ENCODE data around the gene REX1BD.

Gene REX1BD

DNA sequence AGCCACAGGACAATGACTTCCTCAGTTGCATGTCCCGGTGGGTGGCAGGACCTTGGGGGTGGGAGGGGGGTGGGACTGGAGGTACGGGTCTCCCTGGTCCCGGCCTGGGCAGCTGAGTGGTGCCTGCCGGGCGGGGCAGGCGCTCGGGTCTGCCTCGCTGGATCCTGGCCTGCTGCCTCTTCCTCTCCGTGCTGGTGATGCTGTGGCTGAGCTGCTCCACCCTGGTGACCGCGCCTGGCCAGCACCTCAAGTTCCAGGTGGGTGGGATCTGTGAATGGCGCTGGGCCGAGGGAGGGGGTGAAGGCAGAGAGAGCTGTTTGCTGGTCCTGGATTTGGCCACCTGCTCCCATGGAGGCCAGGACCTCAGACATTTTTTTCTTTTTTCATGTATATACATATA lies 29.6 kb downstream of the REX1BD start:
- FAIRE-seq: no peak

DNA sequence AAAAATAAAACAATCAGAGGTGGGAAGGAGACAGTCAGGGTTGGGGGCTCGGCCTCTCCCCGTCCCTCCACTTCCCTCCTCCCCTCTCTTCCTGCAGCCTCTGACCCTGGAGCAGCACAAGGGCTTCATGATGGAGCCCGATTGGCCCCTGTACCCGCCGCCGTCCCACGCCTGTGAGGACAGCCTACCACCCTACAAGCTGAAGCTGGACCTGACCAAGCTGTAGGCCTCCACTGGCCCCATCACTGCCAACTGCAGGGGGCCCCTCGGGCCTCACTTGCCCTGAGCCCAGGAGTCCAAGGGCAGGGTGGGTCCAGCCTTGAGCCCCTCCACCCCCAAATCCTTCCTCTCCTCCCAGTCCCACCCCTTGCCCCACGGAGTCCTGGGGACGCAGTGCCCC lies 31.7 kb downstream of the REX1BD start:
- no peak for FAIRE-seq

DNA sequence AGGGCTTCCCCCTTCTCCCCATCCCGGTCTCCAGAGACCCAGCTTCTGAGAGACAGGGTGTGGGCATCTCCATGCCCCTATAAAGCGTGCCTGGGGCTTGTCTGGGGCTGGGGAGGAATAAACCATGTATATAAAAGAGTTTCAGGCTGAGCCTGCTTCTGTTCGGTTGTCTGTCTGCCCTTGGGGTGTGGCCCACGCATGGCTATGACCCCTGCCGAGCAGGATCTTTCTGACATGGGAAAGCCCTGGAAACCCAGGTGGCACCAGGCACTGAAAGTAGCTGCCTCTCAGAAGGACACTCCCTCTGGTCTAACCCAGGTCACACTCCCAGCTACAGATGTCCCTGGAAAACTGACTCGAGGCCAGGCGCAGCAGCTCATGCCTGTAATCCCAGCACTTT lies 32.3 kb downstream of the REX1BD start:
- FAIRE-seq: no peak

DNA sequence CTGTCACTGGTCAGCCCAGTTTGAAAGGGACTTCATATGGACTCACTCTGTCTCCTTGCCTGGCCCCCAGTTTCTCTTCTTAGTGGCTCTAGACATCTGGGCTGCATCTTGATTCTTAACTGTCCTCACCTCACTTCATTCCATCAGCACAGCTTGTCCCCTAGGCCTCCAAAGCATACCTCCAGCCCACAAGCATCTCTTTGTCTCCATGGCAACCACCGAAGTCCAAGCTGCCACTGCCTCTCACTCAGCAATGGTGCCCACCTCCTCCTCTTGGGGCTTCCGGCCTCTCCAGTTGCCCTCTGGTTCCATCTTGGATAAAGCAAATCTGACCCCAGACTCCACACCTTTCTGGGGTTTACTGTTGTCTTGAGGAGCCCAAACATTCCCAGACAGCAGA lies 38.3 kb downstream of the REX1BD start:
- FAIRE-seq: no peak

DNA sequence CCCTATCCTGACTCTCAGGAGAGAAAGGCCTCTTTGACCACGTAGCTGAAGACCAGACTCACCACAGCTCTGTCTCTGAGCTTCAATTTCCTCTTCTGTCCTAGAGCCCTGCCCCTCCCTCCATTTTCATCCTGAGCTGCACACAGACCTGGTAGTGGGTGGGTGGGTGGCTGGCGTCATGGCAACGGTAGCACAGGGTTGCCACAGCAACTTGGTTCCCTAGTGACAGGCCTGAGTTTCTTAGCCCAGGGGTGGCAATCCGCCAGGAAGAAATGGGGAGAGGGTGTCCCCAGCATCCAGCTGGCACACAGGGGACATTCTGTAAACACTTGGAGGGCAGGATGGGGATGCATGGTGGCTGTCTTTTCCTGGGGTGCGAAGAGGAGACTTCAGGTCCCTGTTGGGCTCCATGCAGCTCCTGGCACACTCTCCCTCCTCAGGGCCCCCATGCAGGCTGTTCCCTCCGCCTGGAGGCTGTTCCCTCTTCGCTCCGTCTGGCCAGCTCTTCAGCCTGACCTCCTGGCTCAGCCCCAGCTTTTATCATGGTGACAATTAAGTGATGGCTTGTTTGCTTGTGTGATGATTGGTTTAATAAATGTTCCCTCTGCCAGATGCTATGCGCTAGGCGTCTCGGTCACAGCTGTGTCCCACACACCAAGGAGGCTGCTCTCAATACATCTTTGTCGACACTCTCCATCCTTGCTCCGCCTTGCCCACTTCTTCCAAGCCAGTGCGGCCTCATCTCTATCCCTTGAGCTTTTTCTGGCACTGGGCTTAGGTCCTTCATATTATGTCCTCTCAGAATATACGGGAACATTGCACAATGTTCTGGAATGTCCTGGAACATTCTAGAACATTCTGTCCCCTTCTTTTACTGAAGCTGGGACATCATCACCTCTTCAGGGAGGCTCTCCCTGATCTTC lies 40.8 kb downstream of the REX1BD start:
- FAIRE-seq: no peak

DNA sequence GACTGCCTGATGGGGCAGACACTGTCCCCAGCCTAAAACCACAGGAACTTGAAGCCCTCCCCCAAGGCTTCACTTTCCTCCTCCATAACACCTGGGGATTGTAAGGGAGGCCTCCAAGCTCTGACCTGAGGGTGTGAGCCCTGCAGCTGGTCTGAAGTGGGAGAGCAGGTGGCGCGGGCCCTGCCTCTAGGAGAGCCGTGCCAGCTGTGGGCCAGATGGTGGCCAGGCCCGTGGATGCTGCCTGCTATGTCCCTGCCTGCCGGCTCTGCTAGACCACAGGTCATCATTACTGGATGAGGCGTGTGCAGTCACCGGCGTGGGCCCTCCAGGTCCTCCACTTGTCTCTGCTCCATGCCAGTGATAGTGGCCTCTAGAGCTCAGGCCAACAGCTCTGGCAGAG lies 44.7 kb downstream of the REX1BD start:
- no peak for FAIRE-seq

DNA sequence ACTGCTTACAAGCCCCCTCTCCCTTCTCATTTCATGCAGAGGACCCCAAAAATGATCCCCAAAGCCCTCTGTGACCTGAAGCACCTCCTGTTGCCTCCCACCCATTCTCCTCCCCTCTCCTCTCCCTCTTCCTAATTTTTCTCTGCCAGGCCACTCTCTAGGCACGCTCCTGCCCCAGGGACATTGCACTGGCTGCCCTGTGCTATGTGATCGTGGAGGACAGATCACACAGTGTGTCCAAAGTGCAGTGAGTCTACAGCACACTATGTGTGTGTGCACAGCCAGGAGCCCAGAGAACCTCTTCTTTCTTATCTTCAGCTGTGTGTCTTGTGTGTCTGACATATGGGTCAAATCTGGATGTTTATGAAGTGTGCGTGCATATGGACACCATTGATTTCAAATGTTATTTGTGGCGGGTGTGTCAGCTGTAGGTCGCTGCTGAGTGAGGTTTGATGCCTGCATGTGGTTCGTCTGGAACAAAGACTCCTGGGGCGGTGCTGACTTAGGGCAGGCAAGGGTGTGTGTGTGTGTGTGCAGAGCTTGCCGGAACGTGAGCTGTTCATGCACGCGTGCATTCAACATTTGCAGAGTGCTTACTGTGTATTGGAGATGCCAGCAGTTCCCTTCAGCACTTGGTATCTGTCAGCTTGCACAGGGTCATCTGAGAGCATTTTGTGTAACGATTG lies 46.2 kb downstream of the REX1BD start:
- FAIRE-seq: no peak

DNA sequence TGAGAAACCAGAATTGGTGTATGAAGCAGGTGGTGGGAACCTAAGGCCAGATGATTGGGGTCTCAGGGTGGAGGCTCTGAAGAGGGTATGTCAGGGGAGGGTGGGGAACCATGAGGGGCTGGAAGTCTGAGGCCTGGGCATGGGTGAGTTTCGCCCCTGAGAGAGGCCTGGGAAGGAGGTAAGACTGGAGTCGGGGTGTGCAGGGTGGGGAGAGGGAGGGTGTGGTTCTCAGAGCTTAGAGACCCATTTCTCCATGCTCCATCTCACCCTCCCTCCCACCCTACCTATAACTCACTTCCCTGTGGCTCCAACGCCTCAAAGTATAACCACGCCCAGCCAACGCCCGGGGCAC lies 47.2 kb downstream of the REX1BD start:
- FAIRE-seq: no peak

DNA sequence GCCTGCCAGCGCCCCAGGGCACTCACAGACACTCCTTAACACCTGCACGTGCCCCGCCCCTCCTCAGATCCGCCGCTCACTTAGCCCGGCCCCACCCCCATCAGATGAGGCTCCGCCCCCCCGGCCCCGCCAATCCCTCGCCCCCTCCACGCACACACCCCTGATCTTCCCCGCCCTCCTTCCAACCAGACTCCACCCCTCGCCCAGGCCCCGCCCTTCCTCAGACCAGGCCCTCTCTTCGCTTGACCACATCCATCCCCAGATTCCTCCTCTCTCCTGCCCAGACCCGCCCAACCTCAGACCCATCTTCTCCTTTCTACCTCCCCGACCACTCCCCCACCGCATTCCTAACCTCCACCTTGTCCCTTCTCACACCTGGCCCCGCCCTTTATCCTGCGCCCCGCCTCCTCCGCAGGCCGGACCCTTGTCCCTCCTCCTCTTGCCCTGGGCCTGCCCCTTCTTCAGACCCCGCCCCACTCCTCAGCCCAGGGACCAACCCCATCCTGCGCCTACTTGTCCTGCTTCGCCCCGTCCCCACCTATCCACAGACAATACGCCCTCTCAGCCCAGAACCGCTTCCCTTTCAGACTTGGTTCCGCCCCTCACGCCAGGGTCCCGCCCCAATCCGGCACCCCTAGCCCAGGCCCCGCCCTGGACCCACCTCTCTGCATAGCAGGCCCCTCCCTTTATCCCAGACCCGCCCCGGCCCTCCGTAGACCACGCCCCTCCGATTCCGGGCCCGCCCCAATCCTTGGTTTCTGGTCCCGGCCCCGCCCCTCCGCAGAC lies 47.8 kb downstream of the REX1BD start:
- FAIRE-seq: no peak

DNA sequence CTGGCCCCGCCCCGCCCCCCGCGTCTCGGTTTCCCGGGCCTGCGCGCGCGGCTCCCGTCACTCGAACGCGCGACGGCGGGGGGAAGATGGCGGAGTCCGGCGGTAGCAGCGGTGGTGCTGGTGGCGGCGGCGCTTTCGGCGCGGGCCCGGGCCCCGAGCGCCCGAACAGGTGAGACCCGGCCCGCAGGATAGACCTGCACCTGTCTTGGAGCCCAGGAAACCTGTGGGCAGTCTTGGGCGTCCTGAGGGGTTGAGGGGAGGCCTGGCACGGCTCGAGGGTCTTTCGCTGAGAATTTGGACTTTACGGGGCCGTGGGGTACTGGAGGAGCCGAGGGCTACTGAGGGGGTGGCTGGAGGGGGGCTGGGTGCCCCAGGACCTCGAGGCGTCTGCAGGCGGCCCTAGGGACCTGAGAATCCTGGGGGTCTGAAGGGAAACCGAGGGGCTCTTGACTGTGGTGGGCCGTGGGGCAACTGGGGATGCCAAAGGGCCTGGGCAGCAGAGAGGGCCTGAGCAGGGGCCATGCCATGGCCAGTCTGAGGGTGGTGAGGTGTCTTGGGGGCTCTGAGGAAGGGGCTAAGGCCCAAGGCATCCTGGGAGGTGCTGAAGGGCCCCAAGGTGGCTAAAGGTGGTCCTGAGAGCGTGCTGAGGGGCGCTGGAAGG lies 48.5 kb downstream of the REX1BD start, which contains the start of gene KLHL26:
TSS of gene KLHL26 (plus strand) at position 60 of the 661 bp plus-strand sequence. CDS start at position 87, 27 bp downstream.
- no peak for FAIRE-seq

DNA sequence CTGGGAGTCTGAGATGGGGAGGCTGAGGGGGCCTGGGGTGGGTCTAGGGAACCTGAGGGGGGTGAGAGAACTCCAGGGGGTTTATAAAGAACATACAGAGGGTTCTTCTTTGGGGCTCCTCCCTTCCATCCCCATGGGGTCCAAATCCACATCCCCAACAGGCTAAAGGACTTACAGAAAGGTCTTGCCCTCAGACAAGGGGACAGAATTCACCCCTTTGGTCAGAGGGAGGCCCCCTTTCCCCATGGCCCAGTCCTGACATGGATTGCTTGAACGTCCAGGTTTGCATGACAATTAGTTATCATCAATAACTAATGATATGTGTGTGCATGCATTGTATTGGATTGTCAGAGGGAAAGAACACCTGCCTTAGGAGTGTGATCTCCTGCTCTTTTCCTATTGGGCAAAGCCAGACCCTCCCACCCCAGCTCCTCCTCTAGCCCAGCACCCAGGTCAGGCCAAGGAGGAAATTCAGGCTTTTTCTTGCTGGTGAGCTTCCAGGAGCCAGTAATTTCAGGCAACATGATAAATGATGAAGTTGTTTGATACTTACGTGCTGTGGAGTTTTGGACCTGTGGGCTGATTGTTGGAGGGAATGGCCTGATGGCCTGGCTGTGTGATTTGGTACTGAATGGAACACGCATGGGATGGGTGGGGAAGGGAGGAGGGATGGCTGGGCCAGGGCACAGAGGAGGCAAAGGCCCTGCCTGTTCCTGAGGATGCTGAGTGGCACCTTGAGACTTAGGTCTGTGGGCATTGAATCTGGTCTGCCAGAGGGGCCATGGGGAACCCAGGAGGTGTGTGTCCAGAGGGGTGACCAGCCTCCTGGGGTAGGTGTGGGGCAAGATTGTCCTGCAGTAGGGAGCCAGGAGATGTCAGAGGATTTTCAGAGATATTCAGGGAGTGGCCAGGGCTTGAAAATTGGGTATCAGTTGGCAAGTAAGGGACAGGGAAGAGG lies 49.4 kb downstream of the REX1BD start:
- no peak for FAIRE-seq

DNA sequence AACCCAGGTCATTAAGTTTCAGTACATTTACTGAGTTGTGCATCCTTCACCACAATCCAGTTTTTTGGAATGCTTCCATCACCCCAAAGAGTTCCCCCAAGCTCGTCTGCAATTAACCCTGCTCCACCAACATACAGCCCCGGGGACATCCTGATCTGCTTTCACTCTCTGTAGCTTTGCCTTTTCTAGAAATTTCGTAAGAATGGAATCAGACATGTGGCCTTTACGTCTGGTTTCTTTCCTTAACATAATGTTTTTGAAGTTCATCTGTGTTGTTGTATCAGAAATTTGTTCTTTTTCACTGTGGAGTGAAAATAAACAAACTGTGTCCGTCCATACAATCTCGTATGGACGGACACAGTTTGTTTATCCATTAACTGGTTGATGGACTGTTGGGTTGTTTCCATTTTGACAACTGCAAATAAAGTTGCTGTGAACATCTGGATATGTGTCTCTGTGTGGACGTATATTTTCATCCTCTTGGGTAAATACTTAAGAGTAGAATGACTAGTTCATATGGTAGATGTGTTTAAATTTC lies 51.2 kb downstream of the REX1BD start:
- no peak for FAIRE-seq
